NCI-H2107 treated with DMSO at 0.1 percent for 48 hours (cell line): ENCODE data around the gene CADM2.

Experiments
- DNase-seq: peaks from one replicate; lab custom pipeline; 2025; ENCODE audit not compliant: unreplicated experiment; lab: John Stamatoyannopoulos, UW

The CADM2 gene

GRCh38 chr3:85631070-85631469, 672.3 kb downstream of the CADM2 start:
- DNase-seq, result no peak

GRCh38 chr3:85632921-85633320, 674.1 kb downstream of the CADM2 start:
- DNase-seq, result no peak

DNA sequence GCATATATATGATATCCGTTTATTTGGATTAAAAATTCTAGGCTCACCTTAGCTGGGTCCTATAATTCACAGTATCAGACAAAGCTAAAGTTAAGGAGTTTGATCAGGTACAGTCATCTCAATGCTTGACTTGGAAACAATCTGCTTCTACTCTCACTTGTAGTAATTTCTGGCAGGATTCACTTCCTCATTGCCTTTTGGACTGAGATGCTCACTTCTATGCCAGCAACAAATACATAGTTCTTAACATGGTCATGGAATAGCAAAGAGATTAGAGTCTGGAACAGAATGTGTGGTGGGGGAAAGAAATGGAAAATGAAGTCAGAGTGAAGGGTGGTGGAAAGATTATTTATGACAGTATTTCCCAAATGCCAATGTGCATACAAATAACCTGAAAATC, 693.6 kb downstream of the CADM2 start:
- DNase-seq, result no peak

- no peak for DNase-seq
These were observed 701.7 kb downstream of the CADM2 start for GRCh38 chr3:85660451-85660850.

DNA sequence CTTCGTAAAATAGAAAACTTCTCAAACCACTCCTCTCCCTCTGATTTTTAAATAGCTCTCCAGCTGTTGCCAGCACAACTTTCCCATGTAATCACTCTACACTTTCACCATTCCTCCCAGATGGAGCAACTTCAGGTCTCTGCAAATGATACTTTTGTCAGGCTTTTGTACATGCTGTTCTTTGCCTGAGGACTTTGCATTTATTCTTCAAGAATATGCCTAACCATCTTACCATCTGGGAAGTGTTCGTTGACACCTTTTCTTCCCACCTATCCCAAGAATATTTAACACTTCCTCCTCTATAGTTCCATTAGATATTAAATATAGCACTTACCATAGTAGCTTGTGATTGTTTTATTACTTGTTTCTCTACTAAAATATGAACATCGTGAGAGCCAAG, 703.7 kb downstream of the CADM2 start:
- no peak for DNase-seq

DNA sequence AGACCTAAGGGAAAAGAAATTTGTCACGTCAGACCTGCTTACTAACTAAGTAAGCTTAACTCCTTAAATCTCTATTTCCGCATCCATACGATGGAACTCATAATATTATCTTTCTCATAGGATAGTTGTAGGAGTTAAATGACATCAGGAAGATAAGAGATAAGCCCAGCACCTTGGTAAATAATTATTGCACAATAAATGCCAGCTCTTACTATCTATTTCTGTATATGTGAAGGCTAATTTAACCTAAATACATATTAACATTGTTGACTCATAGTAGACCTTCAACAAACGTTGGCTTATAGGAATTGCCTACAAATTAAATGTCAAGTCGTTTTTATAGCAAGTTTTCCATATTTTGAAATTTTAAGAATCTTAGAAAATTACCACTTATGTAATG, 709.0 kb downstream of the CADM2 start:
- no peak for DNase-seq

DNA sequence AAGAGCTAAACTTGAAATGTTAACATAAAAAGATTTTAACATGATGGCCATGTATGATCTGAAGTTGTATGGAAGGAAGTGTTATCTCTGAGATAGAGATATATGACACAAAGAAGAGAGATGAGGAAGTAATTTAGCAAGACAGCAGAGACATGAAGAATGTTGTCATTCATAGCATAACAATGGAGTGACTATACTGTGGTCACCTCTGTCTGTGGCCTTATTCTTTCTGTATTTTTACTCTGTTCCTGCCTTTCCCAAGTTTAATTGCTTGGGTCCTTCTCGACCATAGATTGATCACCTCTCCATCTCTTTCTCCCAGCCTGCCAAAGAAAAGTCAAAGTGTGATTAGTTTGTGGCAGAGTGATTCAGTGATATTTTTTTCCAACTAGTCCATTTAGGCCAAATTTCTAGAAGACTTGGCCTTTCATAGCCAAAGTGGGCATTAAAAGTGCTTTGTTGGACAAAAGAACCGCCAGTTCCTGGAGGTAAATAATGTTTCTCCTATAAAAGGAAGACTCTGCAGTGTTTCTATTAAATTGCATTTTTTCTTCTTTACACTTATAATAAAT, 711.9 kb downstream of the CADM2 start:
- DNase-seq, result no peak

DNA sequence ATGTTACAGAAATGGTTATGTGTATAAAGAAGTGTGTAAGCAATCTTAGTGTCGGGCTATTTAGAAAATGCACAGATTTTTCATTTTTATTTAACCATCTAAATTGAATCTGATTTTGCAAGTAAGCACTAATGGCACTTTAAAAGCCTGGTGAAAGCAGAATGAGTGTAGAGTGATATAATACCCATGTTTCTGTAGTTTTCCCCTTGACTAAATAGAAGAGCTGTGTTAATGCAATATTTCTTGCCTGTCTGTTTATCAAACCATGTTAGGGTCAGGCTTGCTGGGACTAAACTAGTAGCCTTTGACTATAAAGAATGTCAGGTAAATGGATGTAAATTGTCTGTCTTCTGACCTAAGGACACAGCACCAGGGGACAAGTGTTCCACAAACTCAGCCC, 714.0 kb downstream of the CADM2 start:
- no peak for DNase-seq

- DNase-seq, result no peak
These were observed 719.9 kb downstream of the CADM2 start for GRCh38 chr3:85678713-85679112.

GRCh38 chr3:85681906-85682305, 723.1 kb downstream of the CADM2 start:
- no peak for DNase-seq

DNA sequence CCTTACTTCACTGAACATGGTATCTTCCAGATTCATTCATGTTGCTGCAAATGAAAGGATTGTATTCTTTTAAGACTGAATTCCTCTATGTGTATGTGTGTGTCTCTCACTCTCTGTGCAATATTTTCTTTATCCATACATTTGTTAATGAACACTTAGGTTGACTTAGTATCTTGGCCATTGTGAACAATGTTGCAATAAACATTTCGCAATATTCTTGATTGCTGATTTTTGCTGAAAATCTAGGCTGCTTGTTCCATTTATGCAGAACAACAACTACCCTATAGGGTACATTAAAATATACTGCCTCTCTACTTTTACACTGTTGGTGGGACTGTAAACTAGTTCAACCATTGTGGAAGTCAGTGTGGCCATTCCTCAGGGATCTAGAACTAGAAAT, 732.4 kb downstream of the CADM2 start:
- DNase-seq, result no peak

GRCh38 chr3:85697156-85697555, 738.4 kb downstream of the CADM2 start:
- no peak for DNase-seq

- DNase-seq, result no peak
These were observed 747.3 kb downstream of the CADM2 start for GRCh38 chr3:85706130-85706529.

- peak; percentile 45 for DNase-seq
These were observed 749.5 kb downstream of the CADM2 start for GRCh38 chr3:85708325-85708724.

- DNase-seq, result peak; percentile 87
These were observed 750.6 kb downstream of the CADM2 start for GRCh38 chr3:85709346-85709892.

DNA sequence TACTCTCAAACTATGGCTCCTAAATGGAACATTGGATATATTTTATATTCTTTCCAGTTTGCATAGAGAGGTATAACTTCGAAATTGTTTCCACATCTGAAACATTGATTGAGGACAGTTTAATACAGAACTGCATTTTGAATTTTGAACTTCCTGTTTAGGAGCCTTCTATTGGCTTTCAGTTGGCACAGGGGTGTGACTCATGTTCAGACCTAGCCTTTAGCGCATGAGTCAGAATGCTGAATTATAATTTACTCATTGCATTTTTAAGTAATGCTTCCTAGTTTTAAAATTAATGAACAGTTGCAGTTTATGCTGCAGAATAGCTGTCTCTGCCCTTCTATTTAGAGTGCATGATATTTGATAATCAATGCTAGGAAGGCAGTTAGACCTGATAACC, 751.7 kb downstream of the CADM2 start:
- DNase-seq, result no peak

GRCh38 chr3:85721409-85722145, 762.8 kb downstream of the CADM2 start:
- DNase-seq, result no peak

DNA sequence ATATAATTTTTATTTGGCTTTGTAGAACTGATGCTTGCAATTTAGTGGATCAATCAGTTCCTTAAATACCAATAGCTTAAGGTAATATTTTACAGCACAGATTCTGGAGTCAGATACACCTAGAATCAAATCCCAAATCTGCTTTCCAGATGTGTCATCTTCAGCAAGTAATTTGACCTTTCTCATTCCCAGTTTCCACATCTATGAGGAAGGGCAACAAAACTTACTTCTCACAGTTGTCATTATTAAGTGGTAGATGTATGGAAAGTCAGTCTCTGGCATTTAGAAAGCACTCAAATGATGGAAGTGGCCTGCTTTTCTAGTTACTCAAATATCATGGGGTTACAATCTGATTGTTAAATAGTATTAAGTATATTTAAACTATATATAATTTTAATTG, 767.0 kb downstream of the CADM2 start:
- no peak for DNase-seq

- DNase-seq, result no peak
These were observed 767.5 kb downstream of the CADM2 start for GRCh38 chr3:85726241-85726640.

DNA sequence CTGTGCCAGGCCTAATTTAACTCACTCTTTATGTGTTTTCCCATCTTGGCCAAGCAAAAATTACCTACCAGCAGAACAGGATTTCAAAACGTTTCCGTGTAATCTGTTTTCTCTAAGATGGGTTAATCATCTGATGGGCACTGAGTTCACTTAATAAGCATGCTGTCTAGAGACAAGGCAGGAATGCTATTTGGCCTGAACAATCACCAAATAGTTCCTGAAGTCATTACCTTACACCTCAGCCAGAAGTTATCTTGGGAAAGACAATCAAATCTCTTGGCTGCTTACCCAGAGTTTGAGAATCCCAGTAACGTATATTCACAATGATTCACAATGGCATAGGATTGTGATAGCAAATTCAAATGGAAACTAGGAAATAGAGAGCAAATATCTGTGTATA, 779.1 kb downstream of the CADM2 start:
- no peak for DNase-seq

DNA sequence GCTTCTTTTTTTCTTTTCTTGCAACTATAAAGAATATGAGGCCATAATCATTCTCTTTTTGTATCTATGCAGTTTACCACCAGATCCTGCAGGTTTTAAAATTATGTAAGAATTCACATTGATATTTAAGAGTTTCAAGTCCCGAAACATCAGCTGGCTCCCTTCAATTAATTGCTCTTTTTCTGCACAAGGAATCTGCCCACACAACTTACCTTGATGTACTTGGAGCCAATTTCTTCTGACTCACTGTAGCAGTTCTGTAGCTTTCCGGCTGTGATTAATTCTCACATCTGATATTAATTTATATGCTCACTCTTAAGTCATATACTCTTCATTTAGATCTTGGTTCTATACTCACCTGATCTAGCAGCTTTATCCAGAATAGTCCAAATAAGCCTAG, 781.8 kb downstream of the CADM2 start:
- no peak for DNase-seq

DNA sequence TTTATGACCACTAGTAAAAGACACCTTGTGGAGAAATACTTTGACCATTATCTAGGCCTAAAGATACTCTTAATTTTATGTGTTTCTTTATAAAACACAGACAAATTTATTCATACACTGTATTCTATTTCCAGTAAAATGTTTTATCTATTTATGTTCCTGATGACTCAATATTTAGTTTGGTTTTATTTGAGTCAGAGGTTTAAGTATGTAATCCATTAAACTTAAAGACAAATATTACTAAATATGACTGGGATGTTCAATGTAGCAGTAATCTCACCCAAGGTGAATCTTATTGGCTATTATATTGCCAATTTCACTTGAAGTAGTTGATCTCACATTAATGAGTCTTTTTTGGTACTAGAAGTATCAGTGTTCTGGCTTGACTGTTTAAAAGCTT, 799.7 kb downstream of the CADM2 start:
- DNase-seq, result no peak

DNA sequence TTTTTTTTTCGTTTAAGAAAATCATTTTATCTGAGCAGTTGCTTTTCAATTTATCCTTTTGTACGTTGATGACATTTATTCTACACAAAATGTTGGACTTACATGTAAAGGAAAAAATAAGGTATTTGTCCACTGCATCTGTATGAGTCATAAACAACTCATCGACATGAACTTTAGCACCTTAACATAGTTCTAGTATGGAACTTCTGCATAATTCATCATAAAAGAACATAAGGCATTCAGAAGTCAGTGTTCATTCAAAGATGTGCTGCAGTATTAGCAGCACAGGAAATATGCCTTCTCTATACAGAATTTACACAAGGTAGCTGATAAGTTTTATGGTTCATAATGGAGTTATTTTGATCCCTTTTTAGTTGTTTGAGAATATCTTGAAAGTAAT, 801.6 kb downstream of the CADM2 start:
- no peak for DNase-seq
